A549 (cell line): ENCODE data around the gene FSTL4. TPM values are rescaled to one million over a fixed set of nuclear protein-coding genes. Genes with fewer than 3 reads are reported as not detected.

ENCODE experiments used
- ATAC-seq, 2 experiments: fragments of 200-7000 bp in 1 of 2; fragments of >200 bp in 1 of 2; cut with Nextera tagmentation in 1 of 2; cut with Tn5 transposase in 1 of 2; 3 replicates each; pipeline versions ENCODE4 v1.8.0 to v1.9.1; 2018 to 2020; ENCODE audit warnings: mild to moderate bottlenecking in 1 of 2, moderate library complexity in 1 of 2
- CTCF ChIA-PET: fragments of 300-600 bp; sonication (Branson Sonifier 250); formaldehyde crosslinking; extraction: SDS; loops from one replicate; lab custom pipeline; 2021; ENCODE audit warnings: antibody characterized with exemption, inconsistent platforms; lab: Yijun Ruan, JAX
- POLR2A ChIA-PET: fragments of 350-600 bp; formaldehyde crosslinking; extraction: SDS; loops from one replicate; lab custom pipeline; 2021; ENCODE audit warnings: antibody characterized with exemption, inconsistent platforms; lab: Yijun Ruan, JAX
- DNase-seq, 2 experiments: peaks; one replicate each; pipeline versions ENCODE4 v3.0.0 to v3.0.0-alpha.2; 2011 to 2016; ENCODE audit warnings: low read depth in 1 of 2, low spot score in 1 of 2
- FAIRE-seq: peaks from 2 replicates; lab custom pipeline; 2011; peaks lifted over from hg19 to GRCh38; lab: Jason Lieb, UNC
- H3K27ac ChIP-seq, 2 experiments: fragments of >200 bp; sonication (Bioruptor Twin); formaldehyde crosslinking; 3 replicates each; pipeline ENCODE4 v1.5.1; 2016 to 2017
- H3K4me1 ChIP-seq: fragments of >200 bp; sonication (Bioruptor Twin); formaldehyde crosslinking; 3 replicates; pipeline ENCODE4 v1.6.1; 2016
- H3K4me2 ChIP-seq: fragments of >200 bp; sonication (Bioruptor Twin); formaldehyde crosslinking; 3 replicates; pipeline ENCODE4 v1.6.1; 2016
- H3K4me3 ChIP-seq: fragments of >200 bp; sonication (Bioruptor Twin); formaldehyde crosslinking; 3 replicates; pipeline ENCODE4 v1.5.1; 2016
- H3K9me3 ChIP-seq: fragments of >200 bp; sonication (Bioruptor Twin); formaldehyde crosslinking; 3 replicates; pipeline ENCODE4 v1.6.1; 2016
- CBX8 ChIP-seq: fragments of 200-600 bp; sonication (generic); IDR thresholded peaks from 2 replicates; pipeline ENCODE4 v1.6.1; 2016
- CHD4 ChIP-seq: fragments of 200-600 bp; sonication (generic); IDR thresholded peaks from 2 replicates; pipeline ENCODE4 v1.6.1; 2016; ENCODE audit warnings: antibody characterized with exemption, mild to moderate bottlenecking, borderline replicate concordance
- EHMT2 ChIP-seq: fragments of 200-600 bp; sonication (generic); IDR thresholded peaks from 2 replicates; pipeline ENCODE4 v1.6.1; 2016; ENCODE audit warnings: antibody characterized with exemption, low read depth, mild to moderate bottlenecking, moderate library complexity
- FOXS1 ChIP-seq: fragments of 250-450 bp; sonication (Bioruptor Pico); IDR thresholded peaks from 2 replicates; pipeline ENCODE4 v1.5.0; 2020; ENCODE audit warnings: mild to moderate bottlenecking, moderate library complexity
- HEYL ChIP-seq: fragments of 250-450 bp; sonication (Bioruptor Pico); IDR thresholded peaks from 2 replicates; pipeline ENCODE4 v1.8.0; 2021; ENCODE audit warnings: mild to moderate bottlenecking, moderate library complexity
- HOXB5 ChIP-seq: fragments of 250-450 bp; sonication (Bioruptor Pico); IDR thresholded peaks from 2 replicates; pipeline ENCODE4 v1.5.0; 2020; ENCODE audit warnings: mild to moderate bottlenecking, moderate library complexity
- KDM1A ChIP-seq: fragments of 200-600 bp; sonication (generic); IDR thresholded peaks from 2 replicates; pipeline ENCODE4 v1.6.1; 2016; ENCODE audit warnings: low read depth, mild to moderate bottlenecking
- MAFK ChIP-seq: fragments of 450-650 bp; IDR thresholded peaks from 2 replicates; pipeline ENCODE4 v1.6.1; 2014; ENCODE audit not compliant: partially characterized antibody
- MAZ ChIP-seq: fragments of 150-350 bp; IDR thresholded peaks from 2 replicates; pipeline ENCODE4 v1.6.1; 2014; ENCODE audit warnings: antibody characterized with exemption, low read depth, low read length, borderline replicate concordance
- MYC ChIP-seq: IDR thresholded peaks from 2 replicates; pipeline ENCODE4 v1.6.1; 2012; ENCODE audit warnings: mild to moderate bottlenecking, inconsistent platforms, low read length, improper control_type of control experiment, borderline replicate concordance
- PHF8 ChIP-seq: fragments of 200-600 bp; sonication (generic); IDR thresholded peaks from 2 replicates; pipeline ENCODE4 v1.6.1; 2016; ENCODE audit warnings: low read depth, mild to moderate bottlenecking, antibody characterized with exemption, moderate library complexity, borderline replicate concordance
- POLR2A ChIP-seq: IDR thresholded peaks from 2 replicates; pipeline ENCODE4 v1.6.1; 2012; ENCODE audit warnings: mild to moderate bottlenecking, low read length
- RFX5 ChIP-seq: fragments of 450-650 bp; IDR thresholded peaks from 2 replicates; pipeline ENCODE4 v1.7.1; 2014; ENCODE audit warnings: antibody characterized with exemption, mild to moderate bottlenecking, moderate library complexity
- SMC3 ChIP-seq: fragments of >200 bp; sonication (Bioruptor Twin); formaldehyde crosslinking; IDR thresholded peaks from 3 replicates; pipeline ENCODE4 v1.6.1; 2018; ENCODE audit warnings: inconsistent platforms
- SREBF2 ChIP-seq: fragments of 450-650 bp; IDR thresholded peaks from 2 replicates; pipeline ENCODE4 v1.6.1; 2014; ENCODE audit warnings: mild to moderate bottlenecking, moderate library complexity
- TFCP2L1 ChIP-seq: fragments of 250-450 bp; sonication (Bioruptor Pico); IDR thresholded peaks from 2 replicates; pipeline ENCODE4 v1.5.0; 2021; ENCODE audit warnings: mild to moderate bottlenecking
- TP53 ChIP-seq: fragments of 250-450 bp; sonication (Bioruptor Pico); IDR thresholded peaks from 2 replicates; pipeline ENCODE4 v1.5.0; 2021; ENCODE audit warnings: mild to moderate bottlenecking, moderate library complexity
- ZC3H11A ChIP-seq: fragments of 450-650 bp; IDR thresholded peaks from 2 replicates; pipeline ENCODE4 v1.6.1; 2014; ENCODE audit warnings: antibody characterized with exemption, mild to moderate bottlenecking
- ZSCAN20 ChIP-seq: fragments of 250-450 bp; sonication (Bioruptor Pico); IDR thresholded peaks from 2 replicates; pipeline ENCODE4 v1.8.0; 2022; ENCODE audit warnings: mild to moderate bottlenecking, moderate library complexity
- WGBS: methylation state at CpG from one replicate; pipeline ENCODE4 v1.1.6; 2017; ENCODE audit errors: missing lambda C conversion rate; 5-methylcytosine and 5-hydroxymethylcytosine counted together
- polyA plus RNA-seq, 4 experiments: library from polyadenylated mRNA; depleted of rRNA in 3 of 4; stranded (reverse); fragments of >200 nt; fragmentation: RNase III in 1 of 4; extraction: RNeasy Plus Mini Kit Qiagen cat#74134 plus additional on column Dnase treatment in 1 of 4; gene quantifications; 2 replicates in 3 of 4; 3 replicates in 1 of 4; pipeline ENCODE4 v1.2.3, GENCODE V29; 2011 to 2017
- TF ChIP-seq, protein P1 (sequence below): fragments of >200 bp; sonication (Bioruptor Twin); formaldehyde crosslinking; IDR thresholded peaks from 3 replicates; pipeline ENCODE4 v1.6.1; 2016
- TF ChIP-seq, protein P2 (sequence below): fragments of 150-350 bp; IDR thresholded peaks from 2 replicates; pipeline ENCODE4 v1.6.1; 2014; ENCODE audit warnings: low read depth, mild to moderate bottlenecking, low read length
- TF ChIP-seq, protein P3 (sequence below): fragments of >200 bp; sonication (Bioruptor Twin); formaldehyde crosslinking; IDR thresholded peaks from 2 replicates; pipeline ENCODE4 v1.6.1; 2016
- TF ChIP-seq, protein P4 (sequence below): fragments of 450-650 bp; IDR thresholded peaks from 2 replicates; pipeline ENCODE4 v1.6.1; 2014; ENCODE audit warnings: antibody characterized with exemption

The FSTL4 gene
- polyA plus RNA-seq, 2 of the 4 experiments (the other 2 are of a cell fraction): 1.6 to 1.8 TPM

DNA sequence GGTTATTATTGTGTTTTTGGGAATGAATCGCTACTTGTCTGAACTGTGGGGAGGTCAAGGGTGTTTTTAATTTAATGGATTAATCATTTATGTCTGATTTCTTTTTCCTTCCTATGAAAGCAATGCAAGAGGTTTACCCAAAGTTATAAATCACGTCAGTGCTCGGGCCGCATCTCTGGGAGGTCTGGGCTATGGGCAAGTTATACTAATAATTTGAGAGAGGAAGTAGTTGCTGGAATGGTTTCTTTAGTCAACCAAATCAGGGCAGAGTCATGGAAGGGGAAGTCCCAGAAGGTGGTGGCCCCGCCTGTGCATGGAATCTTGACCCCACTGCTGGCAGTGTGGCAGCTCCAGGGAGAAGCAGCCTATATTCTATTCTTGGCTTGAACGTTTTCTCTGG is 380.3 kb downstream of the FSTL4 start:
- Histone ChIP-seq H3K27ac (peak overlapping the region in 1 of 2 experiments; percentile 48; a peak in 3 of 6 replicates), H3K4me1 (peaks cover 25% of the 10 kb centered on the region), H3K9me3 (no peaks in the 10 kb centered on the region), H3K4me2 (no peak overlapping the region), H3K4me3 (no peak overlapping the region)
- TF ChIP-seq, protein P1, sequence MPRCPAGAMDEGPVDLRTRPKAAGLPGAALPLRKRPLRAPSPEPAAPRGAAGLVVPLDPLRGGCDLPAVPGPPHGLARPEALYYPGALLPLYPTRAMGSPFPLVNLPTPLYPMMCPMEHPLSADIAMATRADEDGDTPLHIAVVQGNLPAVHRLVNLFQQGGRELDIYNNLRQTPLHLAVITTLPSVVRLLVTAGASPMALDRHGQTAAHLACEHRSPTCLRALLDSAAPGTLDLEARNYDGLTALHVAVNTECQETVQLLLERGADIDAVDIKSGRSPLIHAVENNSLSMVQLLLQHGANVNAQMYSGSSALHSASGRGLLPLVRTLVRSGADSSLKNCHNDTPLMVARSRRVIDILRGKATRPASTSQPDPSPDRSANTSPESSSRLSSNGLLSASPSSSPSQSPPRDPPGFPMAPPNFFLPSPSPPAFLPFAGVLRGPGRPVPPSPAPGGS: no peak
- TF ChIP-seq RFX5: no peak
- TF ChIP-seq EHMT2: no peak
- no peak for TF ChIP-seq CBX8
- TF ChIP-seq CHD4: no peak
- no peak for TF ChIP-seq FOXS1 (CRISPR knock-in tag)
- no peak for TF ChIP-seq HEYL (CRISPR knock-in tag)
- TF ChIP-seq, protein P2, sequence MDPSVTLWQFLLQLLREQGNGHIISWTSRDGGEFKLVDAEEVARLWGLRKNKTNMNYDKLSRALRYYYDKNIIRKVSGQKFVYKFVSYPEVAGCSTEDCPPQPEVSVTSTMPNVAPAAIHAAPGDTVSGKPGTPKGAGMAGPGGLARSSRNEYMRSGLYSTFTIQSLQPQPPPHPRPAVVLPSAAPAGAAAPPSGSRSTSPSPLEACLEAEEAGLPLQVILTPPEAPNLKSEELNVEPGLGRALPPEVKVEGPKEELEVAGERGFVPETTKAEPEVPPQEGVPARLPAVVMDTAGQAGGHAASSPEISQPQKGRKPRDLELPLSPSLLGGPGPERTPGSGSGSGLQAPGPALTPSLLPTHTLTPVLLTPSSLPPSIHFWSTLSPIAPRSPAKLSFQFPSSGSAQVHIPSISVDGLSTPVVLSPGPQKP: no peak
- no peak for TF ChIP-seq MAFK
- TF ChIP-seq HOXB5 (CRISPR knock-in tag): no peak
- TF ChIP-seq POLR2A: no peak
- TF ChIP-seq MYC: no peak
- TF ChIP-seq KDM1A: no peak
- FAIRE-seq (no peak), ATAC-seq (no peak), DNase-seq (no peak)
- WGBS: 74% methylated on average over 6 of the region's 6 CpGs
- ChIA-PET POLR2A (no interaction called here), CTCF (interaction anchor here (10.2 kb wide), 1 partner anchor 13 kb away, joined by 71 read pairs; no protein-coding TSS in a partner anchor)

DNA sequence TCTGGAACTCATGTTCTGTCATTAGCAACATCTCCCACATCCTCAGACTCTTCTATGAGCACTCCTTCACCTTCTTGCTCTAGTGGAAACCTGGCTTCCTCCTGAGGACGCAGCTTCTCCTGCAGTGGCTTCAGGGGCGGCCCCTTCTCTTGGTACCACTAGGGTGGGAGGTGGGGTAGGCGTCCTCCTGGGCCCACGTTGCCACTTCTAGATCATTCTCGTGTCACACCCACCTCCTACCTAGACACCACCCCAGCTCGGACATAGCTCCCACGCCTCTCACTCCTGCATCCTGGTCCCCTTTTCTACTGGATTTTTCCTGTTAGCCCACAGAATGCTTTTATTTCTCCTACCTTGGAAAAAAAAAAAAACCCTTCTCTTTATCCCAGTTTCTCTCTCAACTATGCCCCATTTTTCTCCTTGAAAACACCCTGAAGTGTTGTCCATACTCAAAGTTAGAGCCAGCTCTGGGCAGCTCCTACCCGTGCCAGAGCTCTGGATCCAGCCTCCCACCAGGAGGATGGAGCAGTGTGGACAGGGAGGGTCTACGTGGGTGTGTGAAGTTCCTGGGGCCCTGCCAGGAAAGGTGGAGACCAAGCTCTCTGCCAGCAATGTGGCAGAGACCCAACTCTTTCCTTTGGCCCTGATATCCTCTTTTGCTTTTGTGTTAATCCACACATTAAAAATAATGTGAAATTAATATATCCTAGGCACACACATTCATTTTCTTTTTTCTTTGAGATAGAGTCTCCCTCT is 381.3 kb downstream of the FSTL4 start:
- H3K27ac ChIP-seq: peak overlapping the region; percentile 28 to 57; a peak in 3 of 6 replicates
- FAIRE-seq (no peak), DNase-seq (no peak), ATAC-seq (no peak)
- WGBS: 74% methylated on average over 9 of the region's 9 CpGs
- no peak for TF ChIP-seq POLR2A
- no peak for TF ChIP-seq SMC3
- no peak for TF ChIP-seq SREBF2
- TF ChIP-seq HEYL (CRISPR knock-in tag): no peak
- TF ChIP-seq ZC3H11A: no peak
- no peak for TF ChIP-seq MYC
- TF ChIP-seq, protein P2: no peak
- no peak for TF ChIP-seq TFCP2L1 (CRISPR knock-in tag)
- no peak for TF ChIP-seq TP53 (CRISPR knock-in tag)
- TF ChIP-seq ZSCAN20 (CRISPR knock-in tag): no peak
- no peak for TF ChIP-seq KDM1A
- no peak for TF ChIP-seq PHF8
- TF ChIP-seq, protein P3, sequence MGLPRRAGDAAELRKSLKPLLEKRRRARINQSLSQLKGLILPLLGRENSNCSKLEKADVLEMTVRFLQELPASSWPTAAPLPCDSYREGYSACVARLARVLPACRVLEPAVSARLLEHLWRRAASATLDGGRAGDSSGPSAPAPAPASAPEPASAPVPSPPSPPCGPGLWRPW: no peak
- no peak for TF ChIP-seq MAZ
- TF ChIP-seq, protein P4, sequence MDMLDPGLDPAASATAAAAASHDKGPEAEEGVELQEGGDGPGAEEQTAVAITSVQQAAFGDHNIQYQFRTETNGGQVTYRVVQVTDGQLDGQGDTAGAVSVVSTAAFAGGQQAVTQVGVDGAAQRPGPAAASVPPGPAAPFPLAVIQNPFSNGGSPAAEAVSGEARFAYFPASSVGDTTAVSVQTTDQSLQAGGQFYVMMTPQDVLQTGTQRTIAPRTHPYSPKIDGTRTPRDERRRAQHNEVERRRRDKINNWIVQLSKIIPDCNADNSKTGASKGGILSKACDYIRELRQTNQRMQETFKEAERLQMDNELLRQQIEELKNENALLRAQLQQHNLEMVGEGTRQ: no peak
- H3K9me3 ChIP-seq: no peaks in the 10 kb centered on the region
- POLR2A ChIA-PET: no interaction called here
- peaks cover 25% of the 10 kb centered on the region for H3K4me1 ChIP-seq
- CTCF ChIA-PET: interaction anchor here (0.9 to 10.2 kb wide), 2 partner anchors 14 to 120 kb away, joined by 4 to 71 read pairs; no protein-coding TSS in a partner anchor
- no peak overlapping the region for H3K4me2 ChIP-seq
- no peak overlapping the region for H3K4me3 ChIP-seq
